Non-pigmented ciliary epithelial cell (primary cell): ENCODE results near the gene GPN1.
"Not testable (repeated sequence)": the region's sequence is repeated elsewhere in the genome, so short reads cannot be mapped to it uniquely, and the experiment has no call there.

ENCODE experiments used
- DNase-seq: peaks from one replicate; pipeline ENCODE4 v3.0.0-alpha.2; 2010; ENCODE audit warnings: low read depth

The GPN1 gene

DNA sequence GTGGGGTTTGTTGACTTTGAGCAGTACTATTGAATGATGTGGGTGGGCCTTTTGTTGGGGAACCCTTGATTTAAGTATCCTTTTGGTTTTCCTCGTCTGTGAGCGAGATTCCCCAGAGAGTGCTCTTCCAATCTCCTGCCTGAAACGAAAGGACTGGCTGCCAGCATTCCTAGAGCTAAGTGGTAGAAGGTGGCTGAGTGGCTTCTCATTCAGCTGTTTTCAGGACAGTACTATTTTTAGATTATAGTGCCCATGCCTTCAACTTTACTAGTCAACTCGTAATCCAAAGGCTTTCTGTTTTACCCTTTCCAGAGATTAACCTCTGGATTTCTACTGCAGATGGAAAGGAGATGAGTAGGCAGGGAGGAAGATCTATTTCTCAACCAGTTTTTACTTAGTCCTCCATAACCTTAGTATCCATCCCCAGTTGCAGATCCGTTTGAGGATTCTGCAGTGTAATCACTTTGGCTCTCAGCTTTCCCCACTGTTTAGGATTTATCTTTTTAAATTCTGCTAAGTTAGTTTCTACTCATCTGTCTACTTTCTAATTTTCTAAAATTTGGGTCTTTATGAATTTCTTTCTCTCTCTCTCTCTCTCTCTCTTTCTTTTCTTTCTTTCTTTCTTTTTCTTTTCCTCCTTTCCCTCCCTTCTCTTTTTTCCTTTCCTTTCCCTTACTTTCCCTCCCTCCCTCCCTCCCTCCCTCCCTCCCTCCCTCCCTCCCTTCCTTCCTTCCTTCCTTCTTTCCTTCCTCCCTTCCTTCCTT, 44.1 kb downstream of the GPN1 start:
- no peak for DNase-seq

DNA sequence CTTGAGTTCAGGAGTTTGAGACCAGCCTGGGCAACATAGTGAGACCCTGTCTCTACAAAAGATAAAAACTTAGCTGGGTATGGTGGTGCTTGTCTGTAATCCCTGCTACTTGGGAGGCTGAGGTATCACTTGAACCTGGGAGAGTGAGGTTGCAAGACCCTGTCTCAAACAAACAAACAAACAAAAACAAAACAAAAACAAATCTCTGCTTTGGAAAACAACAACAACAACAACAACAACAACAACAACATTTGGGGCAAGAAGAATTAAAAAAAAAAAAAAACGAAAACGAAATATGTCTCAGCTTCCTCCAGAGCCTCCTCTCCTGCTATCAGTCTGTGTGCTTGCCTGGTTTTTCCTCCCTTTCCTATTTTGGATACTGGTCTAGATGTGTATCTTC, 51.7 kb downstream of the GPN1 start:
- no peak for DNase-seq

DNA sequence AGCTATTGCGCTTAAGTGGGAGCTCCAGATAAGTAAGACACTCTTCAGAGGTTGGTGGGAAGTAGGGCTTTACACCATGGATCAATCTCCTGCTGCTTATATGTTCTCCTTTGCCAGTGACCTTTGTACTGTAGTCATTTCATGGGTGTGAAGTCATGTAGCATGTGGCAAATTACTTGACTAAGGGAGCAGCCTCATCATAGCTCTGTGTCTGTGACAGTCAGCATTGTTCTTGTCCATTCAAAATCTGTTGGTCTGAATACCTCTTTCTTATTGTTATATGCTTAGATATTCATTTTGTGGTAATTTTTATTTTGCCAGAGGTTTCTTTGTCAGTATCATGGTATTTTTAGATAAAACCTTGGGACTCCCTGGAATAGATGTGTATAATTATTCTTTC, 53.0 kb downstream of the GPN1 start:
- no peak for DNase-seq

DNA sequence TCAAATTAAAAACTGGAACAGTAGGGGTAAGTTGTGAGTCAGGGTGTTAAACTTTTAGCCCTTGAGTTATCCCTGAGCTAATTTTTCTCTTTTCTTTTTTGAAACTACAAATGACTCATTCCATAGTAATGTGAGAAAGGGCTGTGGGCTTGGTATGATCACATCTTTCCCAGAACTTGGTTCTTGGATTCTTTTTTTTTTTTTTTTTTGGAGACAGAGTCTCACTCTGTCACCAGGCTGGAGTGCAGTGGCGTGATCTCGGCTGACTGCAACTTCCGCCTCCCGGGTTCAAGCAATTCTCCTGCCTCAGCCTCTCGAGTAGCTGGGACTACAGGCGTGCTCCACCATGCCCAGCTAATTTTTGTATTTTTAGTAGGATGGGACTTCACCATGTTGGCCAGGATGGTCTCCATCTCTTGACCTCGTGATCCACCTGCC, 53.5 kb downstream of the GPN1 start:
- DNase-seq = peak; percentile 86

DNA sequence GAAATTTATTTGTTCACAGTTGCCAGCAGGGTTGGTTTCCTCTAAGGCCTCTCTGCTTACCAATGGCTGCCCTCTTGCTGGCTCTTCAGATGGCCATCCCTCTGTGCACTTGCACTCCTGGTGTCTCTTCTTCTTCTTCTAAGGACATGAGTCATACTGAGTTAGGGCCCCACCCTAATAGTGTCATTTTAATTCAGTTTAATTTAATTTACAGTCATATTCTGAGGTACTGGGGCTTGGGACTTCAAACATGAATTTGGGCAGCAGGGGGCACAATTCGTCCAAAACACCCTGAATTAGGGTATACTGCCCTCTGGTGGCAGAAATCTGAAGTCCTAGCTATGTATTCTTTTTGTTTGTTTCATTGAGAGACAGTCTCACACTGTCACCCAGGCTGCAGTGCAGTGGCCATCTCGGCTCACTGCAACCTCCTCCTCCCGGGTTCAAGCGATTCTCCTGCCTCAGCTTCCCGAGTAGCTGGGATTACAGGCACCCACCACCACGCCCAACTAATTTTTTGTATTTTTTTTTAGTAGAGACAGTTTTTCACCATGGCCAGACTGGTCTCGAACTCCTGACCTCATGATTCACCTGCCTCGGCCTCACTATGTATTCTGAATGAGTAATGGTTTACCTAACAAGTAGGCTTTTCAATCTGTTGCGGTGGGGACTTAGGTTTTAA, 54.7 kb downstream of the GPN1 start:
- DNase-seq = peak; percentile 70

DNA sequence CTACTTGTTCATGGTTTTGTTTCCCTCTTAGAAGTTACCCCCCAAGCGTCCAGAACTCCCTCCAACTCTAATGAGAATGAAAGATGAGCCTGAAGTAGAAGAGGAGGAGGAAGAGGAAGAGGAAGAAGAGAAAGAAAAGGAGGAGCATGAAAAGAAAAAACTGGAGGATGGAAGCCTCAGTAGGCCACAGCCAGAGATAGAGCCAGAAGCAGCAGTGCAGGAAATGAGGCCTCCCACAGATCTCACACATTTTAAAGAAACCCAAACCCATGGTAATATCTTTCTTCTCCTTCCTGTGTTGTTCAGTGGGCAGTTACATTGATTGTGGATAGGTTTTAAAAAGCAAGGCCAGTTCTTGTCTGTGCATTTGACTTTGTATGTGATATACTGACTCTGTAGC, 56.2 kb downstream of the GPN1 start:
- DNase-seq = not testable (repeated sequence)

DNA sequence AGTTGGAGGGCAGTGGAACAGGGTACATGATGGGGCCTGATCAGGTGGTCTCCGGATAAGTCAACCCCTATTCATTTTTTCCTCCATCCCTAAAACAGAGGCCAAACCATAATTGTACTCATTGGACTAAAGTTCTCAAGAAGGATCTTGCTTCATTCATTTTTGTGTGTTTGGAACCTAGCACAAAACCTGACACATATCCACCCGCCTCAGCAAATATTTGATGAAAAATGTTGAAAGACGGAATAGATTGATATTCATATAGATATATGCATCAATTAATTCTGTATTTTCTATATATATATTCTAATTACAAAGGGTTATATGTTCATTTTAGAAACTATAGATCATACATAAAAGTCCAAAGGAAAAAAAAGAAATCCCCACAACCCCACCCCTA, 56.7 kb downstream of the GPN1 start:
- no peak for DNase-seq

DNA sequence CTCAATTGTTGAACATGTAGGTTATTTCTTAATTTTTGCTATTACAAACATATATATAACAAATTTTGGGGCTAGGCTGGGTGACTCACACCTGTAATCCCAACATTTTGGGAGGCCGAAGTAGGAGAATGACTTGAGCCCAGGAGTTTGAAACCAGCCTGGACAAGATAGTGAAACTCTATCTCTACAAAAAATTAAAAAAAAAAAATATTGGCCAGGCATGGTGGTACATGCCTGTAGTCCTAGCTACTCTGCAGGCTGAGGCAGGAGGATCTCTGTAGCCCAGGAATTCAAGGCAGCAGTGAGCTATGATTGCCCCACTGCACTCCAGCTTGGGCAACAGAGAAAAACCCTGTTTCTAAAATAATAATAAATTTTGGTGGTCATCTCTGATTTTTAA, 58.4 kb downstream of the GPN1 start:
- no peak for DNase-seq

DNA sequence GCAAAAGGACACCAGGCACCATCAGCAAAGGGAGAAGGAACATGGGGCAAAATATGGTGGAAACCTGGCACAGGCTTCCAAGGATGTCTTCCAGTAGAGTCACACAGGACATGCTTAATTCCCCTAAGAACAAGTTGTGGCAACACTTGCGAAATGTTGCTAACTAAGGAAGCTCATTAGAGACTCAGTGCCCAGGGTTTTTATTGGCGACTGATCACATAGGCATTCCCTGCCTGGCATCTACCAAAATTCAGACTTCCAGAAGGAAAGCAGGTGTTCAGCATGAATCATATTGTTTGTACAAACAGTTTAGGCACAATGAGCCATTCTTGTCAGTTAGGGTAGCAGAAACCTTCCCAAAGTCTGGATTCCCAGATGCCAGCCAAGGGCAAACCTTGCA, 60.6 kb downstream of the GPN1 start:
- no peak for DNase-seq

DNA sequence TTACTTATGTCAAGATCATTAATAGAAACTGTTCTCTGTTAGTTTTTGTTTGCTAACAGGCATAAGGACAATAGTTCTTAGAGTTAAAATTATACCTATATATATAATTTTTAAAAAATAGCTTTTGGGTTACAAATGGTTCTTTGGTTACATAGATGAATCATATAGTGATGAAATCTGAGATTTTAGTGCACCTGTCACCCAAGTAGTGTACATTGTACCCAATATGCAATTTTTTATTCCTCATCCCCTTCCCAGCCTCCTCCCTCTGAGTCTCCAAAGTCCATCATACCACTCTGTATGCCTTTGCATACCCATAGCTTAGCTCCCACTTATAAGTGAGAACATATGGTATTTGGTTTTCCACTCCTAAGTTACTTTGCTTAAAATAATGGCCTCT, 61.2 kb downstream of the GPN1 start:
- DNase-seq = no peak

DNA sequence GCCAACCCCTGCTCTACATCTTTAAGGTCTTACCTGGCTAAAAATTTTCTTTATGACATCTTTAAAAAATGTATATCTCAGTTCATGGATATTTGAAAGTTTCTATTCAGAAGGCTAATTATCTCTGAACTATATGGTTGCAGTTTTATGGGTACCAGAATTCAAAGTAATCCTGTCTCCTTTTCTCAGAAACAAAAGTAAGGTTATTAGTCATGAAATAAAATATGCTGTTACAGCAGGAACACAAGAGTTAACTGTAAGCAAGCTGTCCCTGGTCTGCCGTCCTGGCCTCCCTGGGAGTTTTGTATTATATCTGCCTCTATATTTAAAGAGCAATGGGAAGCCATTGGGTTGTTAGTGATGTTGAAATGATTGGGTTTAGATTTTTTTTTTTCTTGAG, 68.8 kb downstream of the GPN1 start:
- no peak for DNase-seq
